Trophoblast cell (in vitro differentiated cells and primary cell): ENCODE data around the gene DLL4.

Experiments
- DNase-seq, 2 donors: peaks; one replicate each; pipeline ENCODE4 v3.0.0-alpha.2; 2016
- H2AFZ ChIP-seq: 2 replicates; pipeline ENCODE4 v1.6.1; 2013; ENCODE audit warnings: low read length, moderate library complexity, mild to moderate bottlenecking; ENCODE audit not compliant: insufficient read depth, poor library complexity
- H2AK5ac ChIP-seq: 2 replicates; pipeline ENCODE4 v1.6.1; 2013; ENCODE audit warnings: mild to moderate bottlenecking, low read length
- H2BK120ac ChIP-seq: 2 replicates; pipeline ENCODE4 v1.6.1; 2013; ENCODE audit warnings: low read length, mild to moderate bottlenecking, moderate library complexity; ENCODE audit not compliant: insufficient read depth, poor library complexity
- H2BK12ac ChIP-seq: 2 replicates; pipeline ENCODE4 v1.6.1; 2013; ENCODE audit warnings: mild to moderate bottlenecking, low read length, moderate library complexity
- H2BK5ac ChIP-seq: 2 replicates; pipeline ENCODE4 v1.6.1; 2013; ENCODE audit warnings: low read length, low read depth, moderate library complexity, mild to moderate bottlenecking; ENCODE audit not compliant: poor library complexity
- H3K14ac ChIP-seq: 2 replicates; pipeline ENCODE4 v1.6.1; 2013; ENCODE audit warnings: mild to moderate bottlenecking, low read length
- H3K18ac ChIP-seq: 2 replicates; pipeline ENCODE4 v1.6.1; 2013; ENCODE audit warnings: mild to moderate bottlenecking, low read length
- H3K23ac ChIP-seq: 2 replicates; pipeline ENCODE4 v1.6.1; 2013; ENCODE audit warnings: low read length
- H3K27ac ChIP-seq: 2 replicates; pipeline ENCODE4 v1.5.1; 2013; ENCODE audit warnings: low read depth, mild to moderate bottlenecking, inconsistent platforms, low read length, moderate library complexity
- H3K27me3 ChIP-seq: 2 replicates; pipeline ENCODE4 v1.6.1; 2013; ENCODE audit warnings: inconsistent platforms, mild to moderate bottlenecking, low read length, moderate library complexity; ENCODE audit not compliant: insufficient read depth
- H3K36me3 ChIP-seq, 2 experiments: 1 replicate in 1 of 2; 2 replicates in 1 of 2; pipeline ENCODE4 v1.6.1; 2013; ENCODE audit warnings: low read length in 2 of 2, mild to moderate bottlenecking in 2 of 2, moderate library complexity in 1 of 2; ENCODE audit not compliant: insufficient read depth in 2 of 2, control insufficient read depth in 1 of 2
- H3K4ac ChIP-seq: 2 replicates; pipeline ENCODE4 v1.6.1; 2013; ENCODE audit warnings: low read depth, mild to moderate bottlenecking, low read length, moderate library complexity
- H3K4me1 ChIP-seq, 2 experiments: 1 replicate in 1 of 2; 2 replicates in 1 of 2; pipeline ENCODE4 v1.6.1; 2013; ENCODE audit warnings: low read length in 2 of 2, mild to moderate bottlenecking in 2 of 2, moderate library complexity in 1 of 2; ENCODE audit not compliant: insufficient read depth in 2 of 2, control insufficient read depth in 1 of 2
- H3K4me2 ChIP-seq: 2 replicates; pipeline ENCODE4 v1.6.1; 2013; ENCODE audit warnings: inconsistent platforms, mild to moderate bottlenecking, low read length, moderate library complexity
- H3K4me3 ChIP-seq: 2 replicates; pipeline ENCODE4 v1.5.1; 2013; ENCODE audit warnings: mild to moderate bottlenecking, low read depth, low read length, inconsistent platforms
- H3K79me1 ChIP-seq: one replicate; pipeline ENCODE4 v1.6.1; 2013; ENCODE audit warnings: low read length
- H3K79me2 ChIP-seq: 2 replicates; pipeline ENCODE4 v1.6.1; 2013; ENCODE audit warnings: low read length, mild to moderate bottlenecking; ENCODE audit not compliant: control insufficient read depth, insufficient read depth, poor library complexity
- H3K9ac ChIP-seq: 2 replicates; pipeline ENCODE4 v1.6.1; 2013; ENCODE audit warnings: mild to moderate bottlenecking, low read length
- H3K9me3 ChIP-seq: 2 replicates; pipeline ENCODE4 v1.6.1; 2013; ENCODE audit warnings: low read depth, mild to moderate bottlenecking, control low read depth, inconsistent platforms, low read length; ENCODE audit not compliant: insufficient read depth
- H4K12ac ChIP-seq: 2 replicates; pipeline ENCODE4 v1.6.1; 2013; ENCODE audit warnings: low read depth, mild to moderate bottlenecking, low read length, moderate library complexity
- H4K8ac ChIP-seq: 2 replicates; pipeline ENCODE4 v1.6.1; 2013; ENCODE audit warnings: low read depth, mild to moderate bottlenecking, low read length, moderate library complexity
- H4K91ac ChIP-seq: one replicate; pipeline ENCODE4 v1.6.1; 2013; ENCODE audit warnings: low read depth, mild to moderate bottlenecking, low read length, moderate library complexity
- WGBS: extraction: QIAGEN DNeasy Blood & Tissue Kit; methylation state at CpG from one replicate; pipeline ENCODE4 v1.1.7; 2013; ENCODE audit warnings: missing lambda C conversion rate; ENCODE audit not compliant: insufficient read length, insufficient coverage; ENCODE audit errors: extremely low coverage; 5-methylcytosine and 5-hydroxymethylcytosine counted together

The DLL4 gene

DNA sequence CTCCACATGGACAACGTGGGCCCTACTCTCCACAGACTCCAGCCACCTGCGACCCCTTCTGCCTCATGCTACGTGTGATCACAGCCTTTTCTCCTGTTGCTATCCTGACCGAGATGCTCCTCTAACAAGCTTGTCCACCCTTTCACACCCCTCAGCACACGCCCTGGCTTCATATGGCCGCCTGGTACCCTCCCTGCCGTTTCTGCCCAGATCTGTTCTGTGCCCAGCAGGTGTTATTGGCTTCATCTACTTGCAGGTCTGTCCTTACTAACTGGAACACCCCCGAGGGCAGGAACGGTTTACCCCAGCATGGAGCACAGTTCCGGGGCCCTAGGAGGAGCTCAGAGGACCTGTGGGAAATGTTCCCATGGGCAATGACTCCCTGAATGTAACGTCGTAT, 34.1 kb downstream of the DLL4 start:
- no peak for DNase-seq
- no peak overlapping the region for H4K12ac ChIP-seq
- no peak overlapping the region for H3K4ac ChIP-seq
- H3K79me2 ChIP-seq: no peaks in the 10 kb centered on the region
- no peak overlapping the region for H3K9ac ChIP-seq
- H2BK12ac ChIP-seq: no peak overlapping the region
- no peak overlapping the region for H3K4me3 ChIP-seq
- no peak overlapping the region for H3K27ac ChIP-seq
- WGBS: no CpG with 5 or more reads among the region's 12 CpGs
- H3K9me3 ChIP-seq: peaks cover 2% of the 10 kb centered on the region
- H3K36me3 ChIP-seq: no peaks in the 10 kb centered on the region
- H4K8ac ChIP-seq: no peak overlapping the region
- H2BK5ac ChIP-seq: no peak overlapping the region
- no peak overlapping the region for H3K18ac ChIP-seq
- H3K14ac ChIP-seq: no peak overlapping the region
- H3K4me1 ChIP-seq: peaks cover 5% of the 10 kb centered on the region in 2 experiments
- H2BK120ac ChIP-seq: no peak overlapping the region
- H4K91ac ChIP-seq: no peak overlapping the region
- no peaks in the 10 kb centered on the region for H3K27me3 ChIP-seq
- no peak overlapping the region for H2AK5ac ChIP-seq
- H3K79me1 ChIP-seq: no peaks in the 10 kb centered on the region
- no peak overlapping the region for H3K23ac ChIP-seq
- H2AFZ ChIP-seq: no peak overlapping the region
- H3K4me2 ChIP-seq: no peak overlapping the region

DNA sequence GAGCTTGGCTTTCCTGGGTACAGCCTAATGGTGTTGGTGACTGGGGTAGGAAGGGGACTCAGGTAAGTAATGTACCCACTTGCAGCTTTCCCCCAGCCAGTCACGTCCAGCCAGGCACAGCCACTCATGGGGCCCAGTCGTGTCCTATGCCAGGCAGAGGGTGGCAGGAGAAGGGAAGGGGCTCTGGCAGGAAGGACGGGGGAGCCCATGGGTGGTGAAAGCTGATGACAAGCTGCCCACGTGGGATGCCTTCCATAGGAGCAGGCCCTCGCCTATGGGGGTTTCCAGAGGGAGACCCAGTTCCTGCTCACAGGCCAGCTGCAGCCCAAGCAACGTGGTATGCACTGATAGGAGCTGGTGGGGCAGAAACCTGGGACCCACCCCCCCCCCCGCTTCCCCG, 34.9 kb downstream of the DLL4 start:
- H4K12ac ChIP-seq: no peak overlapping the region
- no peak overlapping the region for H4K8ac ChIP-seq
- H3K18ac ChIP-seq: no peak overlapping the region
- H2BK12ac ChIP-seq: no peak overlapping the region
- no peak overlapping the region for H4K91ac ChIP-seq
- no peaks in the 10 kb centered on the region for H3K36me3 ChIP-seq
- no peak overlapping the region for H2BK5ac ChIP-seq
- no peak overlapping the region for H3K23ac ChIP-seq
- no peak overlapping the region for H2BK120ac ChIP-seq
- H3K4me3 ChIP-seq: no peak overlapping the region
- H3K79me1 ChIP-seq: no peaks in the 10 kb centered on the region
- WGBS: no CpG with 5 or more reads among the region's 8 CpGs
- H3K14ac ChIP-seq: no peak overlapping the region
- no peak overlapping the region for H3K4me2 ChIP-seq
- no peaks in the 10 kb centered on the region for H3K27me3 ChIP-seq
- peaks cover 5% of the 10 kb centered on the region in 2 experiments for H3K4me1 ChIP-seq
- no peak overlapping the region for H3K4ac ChIP-seq
- H3K79me2 ChIP-seq: no peaks in the 10 kb centered on the region
- H3K9me3 ChIP-seq: peaks cover 2% of the 10 kb centered on the region
- no peak overlapping the region for H2AK5ac ChIP-seq
- H2AFZ ChIP-seq: no peak overlapping the region
- no peak for DNase-seq
- H3K9ac ChIP-seq: no peak overlapping the region
- no peak overlapping the region for H3K27ac ChIP-seq

DNA sequence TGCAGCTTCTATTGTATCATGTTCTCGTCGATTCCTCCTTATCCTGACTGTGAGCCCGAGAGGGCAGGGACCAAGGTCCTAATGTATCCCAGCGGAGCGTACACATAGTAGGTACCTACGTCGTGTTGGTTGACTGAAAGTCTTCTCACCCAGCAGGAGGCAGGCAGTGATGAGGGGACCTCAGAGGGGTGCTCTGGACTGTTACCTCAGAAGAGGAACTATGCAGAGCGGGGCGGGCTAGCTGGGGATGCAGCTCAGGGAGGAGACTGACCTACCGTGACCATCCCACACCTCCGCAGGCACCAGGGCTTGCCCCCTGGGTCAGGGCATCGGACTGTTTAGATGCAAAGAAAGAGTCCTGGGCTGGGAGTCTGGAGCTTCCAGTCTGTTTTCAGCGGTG, 35.5 kb downstream of the DLL4 start:
- H3K79me2 ChIP-seq: no peaks in the 10 kb centered on the region
- H2AK5ac ChIP-seq: no peak overlapping the region
- H3K14ac ChIP-seq: no peak overlapping the region
- H4K8ac ChIP-seq: no peak overlapping the region
- H3K27ac ChIP-seq: no peak overlapping the region
- no peak overlapping the region for H2BK5ac ChIP-seq
- no peak overlapping the region for H3K4me3 ChIP-seq
- H2BK120ac ChIP-seq: no peak overlapping the region
- DNase-seq: no peak
- H3K36me3 ChIP-seq: no peaks in the 10 kb centered on the region
- no peak overlapping the region for H3K9ac ChIP-seq
- H4K91ac ChIP-seq: no peak overlapping the region
- H3K9me3 ChIP-seq: peaks cover 2% of the 10 kb centered on the region
- H3K79me1 ChIP-seq: no peaks in the 10 kb centered on the region
- no CpG with 5 or more reads among the region's 13 CpGs for WGBS
- H3K4me2 ChIP-seq: no peak overlapping the region
- peaks cover 5% of the 10 kb centered on the region in 2 experiments for H3K4me1 ChIP-seq
- H3K4ac ChIP-seq: no peak overlapping the region
- H3K27me3 ChIP-seq: no peaks in the 10 kb centered on the region
- no peak overlapping the region for H4K12ac ChIP-seq
- H3K23ac ChIP-seq: no peak overlapping the region
- H2AFZ ChIP-seq: no peak overlapping the region
- H2BK12ac ChIP-seq: no peak overlapping the region
- H3K18ac ChIP-seq: no peak overlapping the region

DNA sequence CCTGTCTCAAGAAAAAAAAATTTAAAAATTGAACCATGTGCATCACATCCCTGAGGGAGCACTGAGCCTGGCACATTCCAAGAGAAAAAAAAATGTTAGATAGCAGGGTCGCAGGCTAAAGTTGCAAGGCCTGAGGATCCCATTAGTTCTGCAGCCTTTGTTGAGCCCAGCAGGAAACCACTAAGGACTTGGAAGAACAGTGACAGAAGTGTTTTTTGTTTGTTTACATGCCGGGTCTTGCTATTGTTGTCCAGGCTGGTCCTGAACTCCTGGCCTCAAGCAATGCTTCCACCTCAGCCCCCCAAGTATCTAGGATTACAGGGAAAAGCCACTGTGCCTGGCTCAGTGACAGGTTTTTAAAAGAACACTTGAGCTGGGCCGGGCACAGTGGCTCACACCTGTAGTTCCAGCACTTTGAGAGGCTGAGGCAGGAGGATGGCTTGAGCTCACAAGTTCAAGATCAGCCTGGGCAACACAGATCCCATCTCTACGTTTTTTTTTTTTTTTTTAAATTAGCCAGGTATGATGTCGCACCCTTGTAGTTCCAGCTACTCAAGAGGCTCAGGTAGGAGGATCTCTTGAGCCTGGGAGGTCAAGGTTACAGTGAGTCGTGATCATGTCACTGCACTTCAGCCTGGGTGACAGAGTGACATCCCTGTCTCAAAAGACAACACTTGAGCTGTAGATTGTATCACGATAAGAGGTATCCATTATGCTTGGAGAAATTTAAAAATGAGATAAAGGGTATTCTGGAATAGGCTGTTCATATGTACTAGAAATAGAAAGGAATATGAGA, 39.3 kb downstream of the DLL4 start:
- Histone ChIP-seq H4K8ac (no peak overlapping the region), H2BK5ac (no peak overlapping the region), H3K36me3 (no peaks in the 10 kb centered on the region), H3K9me3 (no peaks in the 10 kb centered on the region), H2AFZ (no peak overlapping the region), H3K27ac (no peak overlapping the region), H3K79me2 (no peaks in the 10 kb centered on the region), H3K4me1 (peaks cover 5% of the 10 kb centered on the region in 2 experiments), H3K79me1 (no peaks in the 10 kb centered on the region), H3K14ac (no peak overlapping the region), H3K4me2 (no peak overlapping the region), H4K12ac (no peak overlapping the region), H3K4ac (no peak overlapping the region), H3K18ac (no peak overlapping the region), H2BK12ac (no peak overlapping the region), H3K27me3 (no peaks in the 10 kb centered on the region), H2AK5ac (no peak overlapping the region), H3K9ac (no peak overlapping the region), H3K23ac (no peak overlapping the region), H4K91ac (no peak overlapping the region), H2BK120ac (no peak overlapping the region), H3K4me3 (no peak overlapping the region)
- peak in 1 of 2 donors; percentile 32 for DNase-seq
- no CpG with 5 or more reads among the region's 7 CpGs for WGBS
